Fibroblast of lung (primary cell): ENCODE results near the gene RARS1. TPM values are rescaled to one million over a fixed set of nuclear protein-coding genes. Genes with fewer than 3 reads are reported as not detected.

Experiments used
- DNase-seq, 2 donors: peaks; one replicate each; pipeline versions ENCODE4 v3.0.0 to v3.0.0-alpha.2; 2010; ENCODE audit warnings: low read depth in 2 of 2
- H2AFZ ChIP-seq: 2 replicates; pipeline ENCODE4 v1.5.1; 2012; ENCODE audit warnings: low read length, control low read depth, inconsistent platforms
- H3K27ac ChIP-seq: 2 replicates; pipeline ENCODE4 v1.5.1; 2011; ENCODE audit warnings: low read length, control low read depth; ENCODE audit not compliant: insufficient read depth
- H3K27me3 ChIP-seq: 2 replicates; pipeline ENCODE4 v1.5.1; 2011; ENCODE audit warnings: mild to moderate bottlenecking, low read length; ENCODE audit not compliant: control insufficient read depth, insufficient read depth
- H3K36me3 ChIP-seq: 2 replicates; pipeline ENCODE4 v1.5.1; 2011; ENCODE audit warnings: low read length; ENCODE audit not compliant: control insufficient read depth, insufficient read depth
- H3K4me1 ChIP-seq: 2 replicates; pipeline ENCODE4 v1.5.1; 2011; ENCODE audit warnings: low read length; ENCODE audit not compliant: control insufficient read depth, insufficient read depth; ENCODE audit errors: extremely low read depth
- H3K4me2 ChIP-seq: 2 replicates; pipeline ENCODE4 v1.5.1; 2011; ENCODE audit warnings: low read length, control low read depth; ENCODE audit not compliant: insufficient read depth; ENCODE audit errors: extremely low read depth
- H3K4me3 ChIP-seq, 4 experiments: fragments of 200-600 bp in 1 of 4; sonication (generic) in 1 of 4; replicated peaks in 1 of 4; 2 replicates each; pipeline ENCODE4 v1.5.1; 2011 to 2016; ENCODE audit warnings: low read length in 4 of 4, low read depth in 3 of 4, mild to moderate bottlenecking in 3 of 4, control low read depth in 2 of 4, inconsistent platforms in 1 of 4, mixed read lengths in 1 of 4; ENCODE audit not compliant: insufficient read depth in 1 of 4; ENCODE audit errors: control extremely low read depth in 1 of 4
- H3K79me2 ChIP-seq: 2 replicates; pipeline ENCODE4 v1.5.1; 2012; ENCODE audit warnings: mild to moderate bottlenecking, low read length, inconsistent platforms; ENCODE audit not compliant: control insufficient read depth, insufficient read depth
- H3K9ac ChIP-seq: 2 replicates; pipeline ENCODE4 v1.5.1; 2011; ENCODE audit warnings: mild to moderate bottlenecking, low read length, control low read depth; ENCODE audit not compliant: insufficient read depth
- H3K9me3 ChIP-seq: 2 replicates; pipeline ENCODE4 v1.5.1; 2012; ENCODE audit warnings: low read depth, low read length; ENCODE audit not compliant: control insufficient read depth, insufficient read depth
- H4K20me1 ChIP-seq: 2 replicates; pipeline ENCODE4 v1.5.1; 2011; ENCODE audit warnings: low read length; ENCODE audit not compliant: control insufficient read depth, insufficient read depth; ENCODE audit errors: extremely low read depth
- CTCF ChIP-seq, 2 donors: IDR thresholded peaks in 1 of 2; conservative IDR thresholded peaks in 1 of 2; 1 replicate in 1 of 2; 2 replicates in 1 of 2; pipeline ENCODE4 v1.5.1; 2011 to 2012; ENCODE audit warnings: low read length in 2 of 2, control low read depth in 1 of 2, inconsistent platforms in 1 of 2, low read depth in 1 of 2, mild to moderate bottlenecking in 1 of 2
- EZH2 ChIP-seq: IDR thresholded peaks from 2 replicates; pipeline ENCODE4 v1.5.1; 2012; ENCODE audit warnings: low read length, control low read depth, mild to moderate bottlenecking; ENCODE audit errors: missing control alignments
- polyA plus RNA-seq, 2 donors: library from polyadenylated mRNA; depleted of rRNA in 1 of 2; stranded (reverse) in 1 of 2; unstranded in 1 of 2; fragments of >200 nt; gene quantifications; 2 replicates each; pipeline ENCODE4 v1.2.1, GENCODE V29; 2011 to 2012; ENCODE audit warnings: missing spikeins in 1 of 2
- total RNA-seq: library from RNA; depleted of rRNA; stranded (reverse); fragments of >200 nt; gene quantifications from 2 replicates; pipeline ENCODE4 v1.2.1, GENCODE V29; 2014

Gene RARS1
- total and polyA plus RNA-seq, 2 donors (not counting 1 experiment from before 2014, with no cell fraction given): 111 to 135 TPM

- DNase-seq: no peak
- H3K36me3 ChIP-seq: no peaks in the 10 kb centered on the region
These were observed 67.3 kb downstream of the RARS1 start for GRCh38 chr5:168553377-168554130.

GRCh38 chr5:168557389-168557788 lies 71.1 kb downstream of the RARS1 start:
- no peak for DNase-seq
- Histone ChIP-seq H3K4me2 (no peak overlapping the region), H3K9me3 (no peaks in the 10 kb centered on the region), H4K20me1 (no peaks in the 10 kb centered on the region), H3K36me3 (peaks cover 2% of the 10 kb centered on the region), H3K27ac (no peak overlapping the region), H3K9ac (no peak overlapping the region), H3K27me3 (no peaks in the 10 kb centered on the region), H3K4me3 (no peak overlapping the region), H2AFZ (no peak overlapping the region), H3K4me1 (peaks cover 2% of the 10 kb centered on the region), H3K79me2 (peaks cover 2% of the 10 kb centered on the region)
- TF ChIP-seq EZH2: no peak

More at GRCh38 chr5:168553377-168554130, 67.3 kb downstream of the RARS1 start:
- Histone ChIP-seq H3K9me3 (no peaks in the 10 kb centered on the region), H3K4me1 (peaks cover 3% of the 10 kb centered on the region), H2AFZ (no peak overlapping the region), H3K4me3 (no peak overlapping the region), H3K79me2 (peaks cover 4% of the 10 kb centered on the region), H3K4me2 (no peak overlapping the region), H4K20me1 (no peaks in the 10 kb centered on the region), H3K27me3 (no peaks in the 10 kb centered on the region), H3K27ac (no peak overlapping the region), H3K9ac (no peak overlapping the region)
- TF ChIP-seq EZH2 (no peak), CTCF (conservative IDR thresholded peaks at IDR 0.05 in 1 of 2, IDR thresholded peaks at IDR 0.05 in 1 of 2; ENCODE audit: low read depth in 1 of 2, low read length in 2 of 2) (no peak)

- Histone ChIP-seq H3K4me2 (no peak overlapping the region), H2AFZ (no peak overlapping the region), H3K27ac (no peak overlapping the region), H3K4me1 (no peaks in the 10 kb centered on the region), H3K4me3 (no peak overlapping the region), H3K79me2 (peaks cover 3% of the 10 kb centered on the region), H3K27me3 (no peaks in the 10 kb centered on the region), H4K20me1 (no peaks in the 10 kb centered on the region), H3K36me3 (peaks cover 2% of the 10 kb centered on the region), H3K9ac (no peak overlapping the region), H3K9me3 (no peaks in the 10 kb centered on the region)
- DNase-seq: no peak
- TF ChIP-seq EZH2: no peak
- TF ChIP-seq CTCF (conservative IDR thresholded peaks at IDR 0.05 in 1 of 2, IDR thresholded peaks at IDR 0.05 in 1 of 2; ENCODE audit: low read depth in 1 of 2, low read length in 2 of 2): no peak
These were observed 76.0 kb downstream of the RARS1 start for GRCh38 chr5:168562279-168562678.
